DMS53 treated with DMSO at 0.1 percent for 48 hours (cell line): ENCODE data around the gene RRBP1.

Experiments
- DNase-seq: peaks from one replicate; lab custom pipeline; 2025; ENCODE audit not compliant: unreplicated experiment; lab: John Stamatoyannopoulos, UW

RRBP1 gene

GRCh38 chr20:17622086-17622850 lies 59.8 kb downstream of the RRBP1 start:
- no peak for DNase-seq

GRCh38 chr20:17621229-17621968 lies 60.6 kb downstream of the RRBP1 start:
- DNase-seq: no peak

- DNase-seq: no peak
Observed at GRCh38 chr20:17620371-17621228, 61.4 kb downstream of the RRBP1 start.

- DNase-seq: no peak
Observed at GRCh38 chr20:17619351-17620093, 62.5 kb downstream of the RRBP1 start.

- no peak for DNase-seq
Observed at GRCh38 chr20:17618673-17619013, 63.4 kb downstream of the RRBP1 start.

- DNase-seq: no peak
Observed at GRCh38 chr20:17617868-17618672, 64.0 kb downstream of the RRBP1 start.

- peak; percentile 15 for DNase-seq
Observed at GRCh38 chr20:17617212-17617867, 64.7 kb downstream of the RRBP1 start.

GRCh38 chr20:17616480-17617211 lies 65.4 kb downstream of the RRBP1 start:
- no peak for DNase-seq

- peak; percentile 40 for DNase-seq
Observed at GRCh38 chr20:17615645-17616479, 66.2 kb downstream of the RRBP1 start.

GRCh38 chr20:17614812-17615644 lies 67.0 kb downstream of the RRBP1 start:
- DNase-seq: no peak

GRCh38 chr20:17614176-17614811 lies 67.7 kb downstream of the RRBP1 start:
- no peak for DNase-seq

GRCh38 chr20:17613328-17614175 lies 68.5 kb downstream of the RRBP1 start:
- DNase-seq: no peak

- no peak for DNase-seq
Observed at GRCh38 chr20:17612992-17613327, 69.1 kb downstream of the RRBP1 start.

GRCh38 chr20:17612287-17612991 lies 69.6 kb downstream of the RRBP1 start:
- no peak for DNase-seq

GRCh38 chr20:17611540-17612286 lies 70.3 kb downstream of the RRBP1 start:
- DNase-seq: no peak
